GM19043 (cell line): ENCODE data around the gene ZFYVE26.
"Not testable (repeated sequence)": the region's sequence is repeated elsewhere in the genome, so short reads cannot be mapped to it uniquely, and the experiment has no call there.

Experiments used
- ATAC-seq: cut with Tn5 transposase; IDR thresholded peaks from one replicate; pipeline ENCODE4 v1.9.1; 2021; ENCODE audit warnings: low read depth; ENCODE audit not compliant: unreplicated experiment

Gene ZFYVE26

GRCh38 chr14:67718265-67718664 is 98.1 kb downstream of the ZFYVE26 start:
- ATAC-seq, result no peak

- ATAC-seq, result no peak
Observed at GRCh38 chr14:67717048-67717447, 99.3 kb downstream of the ZFYVE26 start.

- no peak for ATAC-seq
Observed at GRCh38 chr14:67710209-67710608, 106.2 kb downstream of the ZFYVE26 start.

GRCh38 chr14:67709796-67710195 is 106.6 kb downstream of the ZFYVE26 start:
- not testable (repeated sequence) for ATAC-seq

DNA sequence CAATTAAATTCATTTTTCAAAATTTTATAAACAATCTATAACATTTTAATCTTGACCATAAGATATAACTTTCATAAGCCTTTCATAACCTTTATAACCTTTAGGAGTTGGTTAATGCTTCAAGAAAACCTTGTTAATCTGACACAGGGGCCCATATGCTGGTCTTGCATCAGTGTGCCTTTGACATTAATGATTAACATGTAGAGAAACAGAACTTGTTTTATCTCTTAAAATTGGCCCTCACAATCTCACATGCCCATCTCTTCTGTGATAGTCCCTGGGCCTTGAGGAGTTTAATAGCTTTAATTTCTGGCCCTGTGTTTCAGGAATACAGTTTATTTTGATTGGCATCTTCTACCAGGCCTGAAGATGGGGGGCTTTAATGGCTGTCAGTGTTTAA is 107.0 kb downstream of the ZFYVE26 start:
- not testable (repeated sequence) for ATAC-seq

DNA sequence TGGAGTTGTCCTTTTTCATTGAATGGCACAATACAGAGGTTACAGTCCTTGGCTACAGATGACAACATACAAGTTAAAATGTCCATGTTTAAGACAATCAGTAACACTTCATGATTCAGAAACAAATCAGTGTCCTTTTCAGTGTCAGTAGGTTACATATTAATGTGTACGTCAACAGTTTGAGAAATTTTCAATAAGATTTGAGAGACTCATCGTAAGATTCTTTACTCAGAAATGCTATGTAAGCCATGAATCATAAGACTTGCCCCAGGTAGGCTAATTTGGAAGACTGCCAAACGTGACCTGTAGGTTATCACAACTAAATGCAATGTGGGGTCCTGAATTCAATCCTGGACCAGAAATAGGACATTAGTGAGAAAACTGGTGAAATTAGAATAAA is 111.2 kb downstream of the ZFYVE26 start:
- ATAC-seq, result no peak

DNA sequence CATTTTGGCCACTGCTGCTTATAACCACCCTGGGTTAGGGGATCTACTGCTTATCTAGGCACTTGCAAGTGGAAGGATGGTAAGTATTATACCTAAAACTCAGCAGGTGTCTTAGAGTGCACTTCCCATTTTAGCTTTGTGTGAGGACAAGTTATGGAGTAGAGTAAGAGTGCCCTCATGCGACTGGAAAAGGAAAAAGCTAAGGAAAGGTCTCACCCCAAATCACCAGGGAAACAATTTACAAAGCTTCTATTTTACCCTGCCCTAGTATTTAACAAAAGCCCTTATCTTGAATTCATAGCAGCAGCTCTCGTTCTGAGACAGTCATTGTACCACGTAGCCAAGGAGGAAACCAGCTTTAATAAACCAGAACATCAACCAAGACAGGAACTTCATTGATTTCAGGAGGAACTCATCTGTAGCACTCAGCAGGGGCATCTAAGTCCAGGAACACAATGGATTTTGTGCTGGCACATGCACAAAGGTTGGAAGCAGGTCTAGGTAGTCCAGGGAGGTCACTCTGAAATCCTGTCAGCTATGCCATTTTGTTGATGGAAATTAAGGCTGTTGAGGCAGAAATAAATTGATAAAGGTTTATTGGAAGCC is 111.8 kb downstream of the ZFYVE26 start:
- ATAC-seq, result no peak

DNA sequence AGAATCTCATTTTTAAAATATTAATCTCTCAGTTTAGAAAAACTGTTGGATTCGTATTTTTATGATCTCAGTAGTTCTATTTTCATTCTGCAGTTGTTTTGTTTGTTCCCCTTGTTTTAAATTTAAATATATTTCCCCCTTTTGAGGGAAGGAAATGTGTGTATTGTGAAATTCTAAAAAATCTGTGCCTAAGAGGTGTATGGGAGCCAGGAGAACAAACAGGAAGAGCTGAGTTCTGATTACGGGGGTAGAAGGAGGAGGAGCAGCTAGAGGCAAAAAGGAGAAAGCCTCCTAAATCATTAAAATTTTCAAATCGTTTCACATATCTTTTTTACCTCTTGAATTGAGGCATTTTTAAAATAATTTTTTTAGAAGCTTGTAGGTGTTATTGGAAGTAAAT is 112.4 kb downstream of the ZFYVE26 start:
- no peak for ATAC-seq

- not testable (repeated sequence) for ATAC-seq
Observed at GRCh38 chr14:67701492-67701891, 114.9 kb downstream of the ZFYVE26 start, which contains the start of gene RDH12. Gene RDH12 (plus strand): TSS chr14:67701886. CDS start chr14:67722643, 20,757 bp downstream.

GRCh38 chr14:67698179-67698578 is 118.2 kb downstream of the ZFYVE26 start:
- ATAC-seq, result no peak

GRCh38 chr14:67697006-67697405 is 119.4 kb downstream of the ZFYVE26 start:
- no peak for ATAC-seq
